Kidney tubule cell (primary cell): ENCODE measurements around the gene RHOH.
"Not testable (repeated sequence)": the region's sequence is repeated elsewhere in the genome, so short reads cannot be mapped to it uniquely, and the experiment has no call there.

ENCODE experiments used
- DNase-seq: peaks from one replicate; pipeline ENCODE4 v3.0.0-alpha.2; 2018; ENCODE audit warnings: low spot score

Gene RHOH

GRCh38 chr4:40262077-40262528 lies 65.3 kb downstream of the RHOH start:
- DNase-seq = peak; percentile 13

GRCh38 chr4:40262861-40263260 lies 66.0 kb downstream of the RHOH start:
- DNase-seq = no peak

GRCh38 chr4:40264497-40264896 lies 67.7 kb downstream of the RHOH start:
- peak; percentile 17 for DNase-seq

GRCh38 chr4:40264995-40265909 lies 68.4 kb downstream of the RHOH start:
- DNase-seq = no peak

GRCh38 chr4:40265910-40266274 lies 69.1 kb downstream of the RHOH start:
- DNase-seq = no peak

GRCh38 chr4:40269133-40269532 lies 72.3 kb downstream of the RHOH start:
- no peak for DNase-seq

- DNase-seq = no peak
These were observed 73.8 kb downstream of the RHOH start for GRCh38 chr4:40270609-40271008.

- no peak for DNase-seq
These were observed 78.4 kb downstream of the RHOH start for GRCh38 chr4:40275065-40275730.

- DNase-seq = no peak
These were observed 79.7 kb downstream of the RHOH start for GRCh38 chr4:40276546-40276945.

GRCh38 chr4:40280586-40280985 lies 83.8 kb downstream of the RHOH start:
- peak; percentile 40 for DNase-seq

GRCh38 chr4:40281099-40281498 lies 84.3 kb downstream of the RHOH start:
- DNase-seq = no peak

- no peak for DNase-seq
These were observed 85.1 kb downstream of the RHOH start for GRCh38 chr4:40281913-40282312.

GRCh38 chr4:40282857-40283256 lies 86.0 kb downstream of the RHOH start:
- not testable (repeated sequence) for DNase-seq

- no peak for DNase-seq
These were observed 86.6 kb downstream of the RHOH start for GRCh38 chr4:40283413-40283812.

GRCh38 chr4:40283968-40284367 lies 87.1 kb downstream of the RHOH start:
- peak; percentile 94 for DNase-seq

- no peak for DNase-seq
These were observed 88.9 kb downstream of the RHOH start for GRCh38 chr4:40285692-40286091.

GRCh38 chr4:40288566-40288965 lies 91.7 kb downstream of the RHOH start:
- no peak for DNase-seq

GRCh38 chr4:40289366-40290188 lies 92.7 kb downstream of the RHOH start:
- peak; percentile 19 for DNase-seq

GRCh38 chr4:40290611-40291186 lies 93.9 kb downstream of the RHOH start:
- peak; percentile 31 for DNase-seq

GRCh38 chr4:40292313-40292759 lies 95.5 kb downstream of the RHOH start:
- peak; percentile 70 for DNase-seq

- DNase-seq = no peak
These were observed 97.5 kb downstream of the RHOH start for GRCh38 chr4:40294339-40294738.

GRCh38 chr4:40295030-40295429 lies 98.2 kb downstream of the RHOH start:
- DNase-seq = not testable (repeated sequence)
